GM18511 (cell line): Measurements from ENCODE around the gene DUSP16.

Experiments used
- ATAC-seq: cut with Tn5 transposase; IDR thresholded peaks from one replicate; pipeline ENCODE4 v1.9.1; 2021; ENCODE audit warnings: mild to moderate bottlenecking, moderate library complexity; ENCODE audit not compliant: unreplicated experiment

The DUSP16 gene

GRCh38 chr12:12499909-12500604, 62.6 kb downstream of the DUSP16 start:
- no peak for ATAC-seq

GRCh38 chr12:12498210-12498609, 64.5 kb downstream of the DUSP16 start:
- no peak for ATAC-seq

- no peak for ATAC-seq
Observed at GRCh38 chr12:12495536-12495935, 67.1 kb downstream of the DUSP16 start.

GRCh38 chr12:12492547-12492946, 70.1 kb downstream of the DUSP16 start:
- ATAC-seq = no peak

GRCh38 chr12:12491606-12492005, 71.1 kb downstream of the DUSP16 start:
- no peak for ATAC-seq

GRCh38 chr12:12488823-12489550, 73.7 kb downstream of the DUSP16 start:
- ATAC-seq = no peak

GRCh38 chr12:12488296-12488695, 74.4 kb downstream of the DUSP16 start:
- no peak for ATAC-seq

- no peak for ATAC-seq
Observed at GRCh38 chr12:12487490-12487889, 75.2 kb downstream of the DUSP16 start.

- ATAC-seq = peak; percentile 79
Observed at GRCh38 chr12:12486661-12487240, 75.9 kb downstream of the DUSP16 start.

- peak; percentile 5 for ATAC-seq
Observed at GRCh38 chr12:12483438-12483837, 79.2 kb downstream of the DUSP16 start.

GRCh38 chr12:12482959-12483358, 79.7 kb downstream of the DUSP16 start:
- ATAC-seq = peak; percentile 69

- no peak for ATAC-seq
Observed at GRCh38 chr12:12482150-12482761, 80.4 kb downstream of the DUSP16 start.

- ATAC-seq = no peak
Observed at GRCh38 chr12:12481631-12482030, 81.0 kb downstream of the DUSP16 start.

- no peak for ATAC-seq
Observed at GRCh38 chr12:12480074-12480473, 82.6 kb downstream of the DUSP16 start.

GRCh38 chr12:12477532-12477890, 85.2 kb downstream of the DUSP16 start:
- no peak for ATAC-seq

- ATAC-seq = no peak
Observed at GRCh38 chr12:12476857-12477531, 85.7 kb downstream of the DUSP16 start.

- peak; percentile 98 for ATAC-seq
Observed at GRCh38 chr12:12474931-12475795, 87.5 kb downstream of the DUSP16 start.

- ATAC-seq = peak; percentile 40
Observed at GRCh38 chr12:12474471-12474928, 88.2 kb downstream of the DUSP16 start.

GRCh38 chr12:12473223-12473622, 89.4 kb downstream of the DUSP16 start:
- no peak for ATAC-seq
